SK-N-MC (cell line): ENCODE measurements around the gene TOX2.

Experiments used
- EZH2 ChIP-seq: fragments of 200-600 bp; sonication (generic); IDR thresholded peaks from one replicate; pipeline ENCODE4 v1.6.1; 2017; ENCODE audit warnings: antibody characterized with exemption
- FOXP2 ChIP-seq: optimal IDR thresholded peaks from 2 replicates; pipeline ENCODE3; 2011; ENCODE audit warnings: mild to moderate bottlenecking, moderate library complexity; ENCODE audit not compliant: insufficient read depth; ENCODE audit errors: extremely low read length, control extremely low read depth
- POLR2AphosphoS5 ChIP-seq: IDR thresholded peaks from 2 replicates; pipeline ENCODE4 v1.6.1; 2012; ENCODE audit warnings: mild to moderate bottlenecking, low read depth, low read length, borderline replicate concordance

DNA sequence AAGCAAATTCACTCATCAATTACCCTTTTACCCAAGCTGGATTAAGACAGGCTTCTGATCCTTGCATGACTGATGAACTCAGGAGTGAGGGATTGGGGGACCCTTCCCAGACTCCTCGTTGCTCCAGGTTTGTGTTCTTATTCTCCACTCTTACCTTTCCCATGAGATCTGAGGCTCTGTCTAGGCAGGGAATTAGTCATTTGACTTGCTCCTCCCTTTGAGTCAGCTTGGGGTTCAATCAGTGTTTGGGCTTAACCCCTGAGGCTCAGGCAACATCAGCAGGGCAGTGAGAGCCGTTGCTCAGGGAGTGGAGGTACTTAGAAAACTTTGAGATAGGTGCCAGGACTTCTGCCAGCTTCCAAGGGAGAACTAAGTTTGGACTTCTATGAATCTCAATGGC lies 20.7 kb upstream of the TOX2 start:
- no peak for TF ChIP-seq EZH2
- no peak for TF ChIP-seq POLR2AphosphoS5
- no peak for TF ChIP-seq FOXP2
